H9 (cell line): ENCODE results near the gene METTL16. TPM values are rescaled to one million over a fixed set of nuclear protein-coding genes. Genes with fewer than 3 reads are reported as not detected.
"Not testable (repeated sequence)": the region's sequence is repeated elsewhere in the genome, so short reads cannot be mapped to it uniquely, and the experiment has no call there.

Experiments
- DNase-seq: peaks from one replicate; pipeline ENCODE4 v3.0.0-alpha.2; 2017
- H2AFZ ChIP-seq: one replicate; pipeline ENCODE4 v1.6.1; 2013; ENCODE audit warnings: mild to moderate bottlenecking, low read length, control low read depth, moderate library complexity
- H2AK5ac ChIP-seq: 2 replicates; pipeline ENCODE4 v1.6.1; 2013; ENCODE audit warnings: low read length, control low read depth, mixed read lengths; ENCODE audit not compliant: insufficient read length
- H2BK120ac ChIP-seq: one replicate; pipeline ENCODE4 v1.6.1; 2013; ENCODE audit warnings: low read depth, mild to moderate bottlenecking, low read length, control low read depth, inconsistent platforms; ENCODE audit not compliant: poor library complexity, severe bottlenecking
- H2BK12ac ChIP-seq: 2 replicates; pipeline ENCODE4 v1.6.1; 2013; ENCODE audit warnings: low read length, control low read depth, mixed read lengths, low read depth; ENCODE audit not compliant: insufficient read length
- H2BK15ac ChIP-seq: 2 replicates; pipeline ENCODE4 v1.6.1; 2013; ENCODE audit warnings: low read depth, low read length, control low read depth
- H2BK20ac ChIP-seq: one replicate; pipeline ENCODE4 v1.6.1; 2013; ENCODE audit warnings: low read depth, mild to moderate bottlenecking, low read length, control low read depth, inconsistent platforms; ENCODE audit not compliant: poor library complexity, severe bottlenecking
- H2BK5ac ChIP-seq: 2 replicates; pipeline ENCODE4 v1.6.1; 2013; ENCODE audit warnings: low read length, control low read depth, mixed read lengths; ENCODE audit not compliant: insufficient read length
- H3K14ac ChIP-seq: 2 replicates; pipeline ENCODE4 v1.6.1; 2013; ENCODE audit warnings: low read length, control low read depth; ENCODE audit not compliant: insufficient read depth
- H3K18ac ChIP-seq: 2 replicates; pipeline ENCODE4 v1.6.1; 2013; ENCODE audit warnings: low read depth, mild to moderate bottlenecking, mixed read lengths, low read length, control low read depth; ENCODE audit not compliant: insufficient read length
- H3K23ac ChIP-seq: 2 replicates; pipeline ENCODE4 v1.6.1; 2013; ENCODE audit warnings: low read length, control low read depth, mixed read lengths, low read depth; ENCODE audit not compliant: insufficient read length
- H3K23me2 ChIP-seq: 2 replicates; pipeline ENCODE4 v1.6.1; 2013; ENCODE audit warnings: low read depth, mild to moderate bottlenecking, mixed read lengths, low read length, control low read depth; ENCODE audit not compliant: insufficient read length, poor library complexity, severe bottlenecking
- H3K27ac ChIP-seq: 2 replicates; pipeline ENCODE4 v1.5.1; 2013; ENCODE audit warnings: low read length, control low read depth, mixed read lengths, low read depth; ENCODE audit not compliant: insufficient read length
- H3K27me3 ChIP-seq: 2 replicates; pipeline ENCODE4 v1.6.1; 2013; ENCODE audit warnings: low read length, control low read depth, inconsistent platforms; ENCODE audit not compliant: insufficient read depth
- H3K4ac ChIP-seq: 2 replicates; pipeline ENCODE4 v1.6.1; 2013; ENCODE audit warnings: low read depth, mild to moderate bottlenecking, control low read depth, inconsistent platforms, low read length, moderate library complexity
- H3K4me1 ChIP-seq: 2 replicates; pipeline ENCODE4 v1.6.1; 2013; ENCODE audit warnings: low read length, control low read depth, inconsistent platforms; ENCODE audit not compliant: insufficient read depth
- H3K4me2 ChIP-seq: 2 replicates; pipeline ENCODE4 v1.6.1; 2013; ENCODE audit warnings: low read length, control low read depth, mixed read lengths; ENCODE audit not compliant: insufficient read length, insufficient read depth
- H3K56ac ChIP-seq: 2 replicates; pipeline ENCODE4 v1.6.1; 2013; ENCODE audit warnings: low read depth, mild to moderate bottlenecking, mixed read lengths, low read length, control low read depth; ENCODE audit not compliant: insufficient read length
- H3K79me1 ChIP-seq: 2 replicates; pipeline ENCODE4 v1.6.1; 2013; ENCODE audit warnings: low read depth, mild to moderate bottlenecking, moderate library complexity, low read length, control low read depth, inconsistent platforms; ENCODE audit not compliant: insufficient read depth, poor library complexity, severe bottlenecking
- H3K79me2 ChIP-seq: 2 replicates; pipeline ENCODE4 v1.6.1; 2013; ENCODE audit warnings: low read length, control low read depth, inconsistent platforms; ENCODE audit not compliant: insufficient read depth
- H3K9ac ChIP-seq: 2 replicates; pipeline ENCODE4 v1.6.1; 2013; ENCODE audit warnings: low read length, control low read depth, mixed read lengths; ENCODE audit not compliant: insufficient read length; ENCODE audit errors: extremely low read depth
- H3K9me3 ChIP-seq: one replicate; pipeline ENCODE4 v1.6.1; 2013; ENCODE audit warnings: low read depth, low read length, inconsistent platforms; ENCODE audit not compliant: control insufficient read depth
- H3T11ph ChIP-seq: one replicate; pipeline ENCODE4 v1.6.1; 2013; ENCODE audit warnings: mild to moderate bottlenecking, low read length, control low read depth, inconsistent platforms
- H4K20me1 ChIP-seq: one replicate; pipeline ENCODE4 v1.6.1; 2013; ENCODE audit not compliant: control insufficient read depth, insufficient read length, insufficient read depth
- H4K5ac ChIP-seq: 2 replicates; pipeline ENCODE4 v1.6.1; 2013; ENCODE audit warnings: low read depth, mild to moderate bottlenecking, mixed read lengths, low read length, control low read depth; ENCODE audit not compliant: insufficient read length
- H4K8ac ChIP-seq: replicated peaks from 2 replicates; pipeline ENCODE4 v1.6.1; 2013; ENCODE audit warnings: low read length, control low read depth, mixed read lengths, low read depth; ENCODE audit not compliant: insufficient read length
- H4K91ac ChIP-seq: 2 replicates; pipeline ENCODE4 v1.6.1; 2013; ENCODE audit warnings: low read depth, mild to moderate bottlenecking, moderate library complexity, mixed read lengths, low read length, control low read depth; ENCODE audit not compliant: insufficient read length
- H3K27ac Mint-ChIP-seq, 3 experiments: 2 replicates in 2 of 3; 3 replicates in 1 of 3; pipeline ENCODE4 v1.8.0; 2020 to 2021; ENCODE audit warnings: mixed read lengths in 3 of 3, mild to moderate bottlenecking in 1 of 3, moderate library complexity in 1 of 3
- H3K27me3 Mint-ChIP-seq: 2 replicates; pipeline ENCODE4 v1.8.0; 2021; ENCODE audit warnings: low read depth, mild to moderate bottlenecking, moderate library complexity, mixed read lengths
- H3K36me3 Mint-ChIP-seq, 3 experiments: 2 replicates in 2 of 3; 3 replicates in 1 of 3; pipeline ENCODE4 v1.8.0; 2020 to 2021; ENCODE audit warnings: low read depth in 3 of 3, mixed read lengths in 3 of 3; ENCODE audit not compliant: insufficient read depth in 1 of 3
- H3K4me1 Mint-ChIP-seq, 2 experiments: 2 replicates each; pipeline ENCODE4 v1.8.0; 2020; ENCODE audit warnings: mixed read lengths in 2 of 2
- H3K4me3 Mint-ChIP-seq, 2 experiments: 2 replicates in 1 of 2; 3 replicates in 1 of 2; pipeline ENCODE4 v1.8.0; 2020 to 2021; ENCODE audit warnings: mild to moderate bottlenecking in 2 of 2, mixed read lengths in 2 of 2, moderate library complexity in 1 of 2
- H3K9me3 Mint-ChIP-seq, 2 experiments: 2 replicates in 1 of 2; 3 replicates in 1 of 2; pipeline ENCODE4 v1.8.0; 2020; ENCODE audit warnings: mild to moderate bottlenecking in 2 of 2, mixed read lengths in 2 of 2, moderate library complexity in 1 of 2
- CTCF ChIP-seq: fragments of 200-600 bp; sonication (generic); conservative IDR thresholded peaks from 3 replicates; pipeline ENCODE4 v1.8.0; 2021; ENCODE audit warnings: antibody characterized with exemption, mild to moderate bottlenecking
- WGBS: extraction: QIAGEN DNeasy Blood & Tissue Kit; methylation state at CpG from one replicate; pipeline ENCODE4 v1.1.7; 2013; ENCODE audit warnings: missing lambda C conversion rate, low lambda C conversion rate, mixed read lengths; ENCODE audit not compliant: insufficient read length; ENCODE audit errors: extremely low coverage; 5-methylcytosine and 5-hydroxymethylcytosine counted together
- total RNA-seq: library from RNA; stranded (reverse); gene quantifications from 2 replicates; pipeline ENCODE4 v1.2.1, GENCODE V29; 2021

Gene METTL16
- total RNA-seq, 1 experiment from 2014 or later: 55.4 TPM

- H3K4ac ChIP-seq: no peak overlapping the region
- H3K79me2 ChIP-seq: no peaks in the 10 kb centered on the region
- H2BK12ac ChIP-seq: no peak overlapping the region
- H2BK5ac ChIP-seq: no peak overlapping the region
- H2BK120ac ChIP-seq: no peak overlapping the region
- peaks cover 3% of the 10 kb centered on the region; the same call in 1 of the 2 replicates for H3K27me3 Mint-ChIP-seq
- no peaks in the 10 kb centered on the region; the same call in 1 of the 2 replicates for H3K27me3 ChIP-seq
- H2BK15ac ChIP-seq: no peak overlapping the region
- TF ChIP-seq CTCF: no peak
- no peaks in the 10 kb centered on the region for H3K9me3 ChIP-seq
- H3K4me1 Mint-ChIP-seq: peaks cover 14 to 18% of the 10 kb centered on the region in 2 experiments
- H3K79me1 ChIP-seq: no peaks in the 10 kb centered on the region
- H3K23ac ChIP-seq: no peak overlapping the region
- WGBS: no CpG with 5 or more reads among the region's 8 CpGs
- no peak overlapping the region for H3K4me2 ChIP-seq
- H4K20me1 ChIP-seq: no peaks in the 10 kb centered on the region
- no peak overlapping the region for H2BK20ac ChIP-seq
- no peak overlapping the region for H3K9ac ChIP-seq
- H2AK5ac ChIP-seq: no peak overlapping the region
- H3K18ac ChIP-seq: no peak overlapping the region
- peak overlapping the region in 1 of 3 experiments; percentile 14; a peak in 1 of 7 replicates for H3K27ac Mint-ChIP-seq
- H3K27ac ChIP-seq: no peak overlapping the region
- H3K9me3 Mint-ChIP-seq: no peaks in the 10 kb centered on the region; a peak in 1 of 5 replicates
- H4K91ac ChIP-seq: no peak overlapping the region
- no peak overlapping the region for H3K56ac ChIP-seq
- no peak for DNase-seq
- no peak overlapping the region for H3T11ph ChIP-seq
- H2AFZ ChIP-seq: no peak overlapping the region
- H3K23me2 ChIP-seq: no peaks in the 10 kb centered on the region
- H3K14ac ChIP-seq: no peak overlapping the region
- H3K4me3 Mint-ChIP-seq: no peak overlapping the region
- no peaks in the 10 kb centered on the region for H3K36me3 Mint-ChIP-seq
- no peaks in the 10 kb centered on the region for H3K4me1 ChIP-seq
- H4K5ac ChIP-seq: no peak overlapping the region
- no peak overlapping the region for H4K8ac ChIP-seq
These were observed 37.9 kb upstream of the METTL16 start for GRCh38 chr17:2549392-2550211.

- not testable (repeated sequence) for H4K91ac ChIP-seq, H3K27me3 Mint-ChIP-seq, H3K9me3 Mint-ChIP-seq, H2BK20ac ChIP-seq, H3K14ac ChIP-seq, H3K18ac ChIP-seq, H3K27me3 ChIP-seq, H2BK15ac ChIP-seq, H3T11ph ChIP-seq, H2AFZ ChIP-seq, H3K36me3 Mint-ChIP-seq, H2BK5ac ChIP-seq, H3K23me2 ChIP-seq, H3K9me3 ChIP-seq, H3K27ac ChIP-seq, H2AK5ac ChIP-seq, H3K79me2 ChIP-seq, H3K23ac ChIP-seq, H4K20me1 ChIP-seq, H2BK12ac ChIP-seq, H3K4me1 ChIP-seq, DNase-seq, H3K9ac ChIP-seq, H3K79me1 ChIP-seq, H2BK120ac ChIP-seq, H3K4me3 Mint-ChIP-seq, H3K56ac ChIP-seq, H4K5ac ChIP-seq, H3K4ac ChIP-seq, H3K4me2 ChIP-seq, H4K8ac ChIP-seq
- H3K4me1 Mint-ChIP-seq: peaks cover 14 to 18% of the 10 kb centered on the region in 2 experiments
- H3K27ac Mint-ChIP-seq: peak overlapping the region in 1 of 3 experiments; percentile 67; a peak in 1 of 7 replicates
- WGBS: no CpG with 5 or more reads among the region's 9 CpGs
These were observed 36.3 kb upstream of the METTL16 start for GRCh38 chr17:2548026-2548425.
